Endothelial cell of umbilical vein (primary cell): ENCODE results near the gene ZNF232. TPM values are rescaled to one million over a fixed set of nuclear protein-coding genes. Genes with fewer than 3 reads are reported as not detected.

ENCODE experiments used
- BruUV-seq: library from RNA; stranded (reverse); fragments of 400-500 nt; replicated peaks from 2 replicates; lab custom pipeline; 2021; lab: Mats Ljungman, UMichigan
- CTCF ChIA-PET: fragments of 300-600, 350-600 bp; sonication (Branson Sonifier 250); formaldehyde crosslinking; loops from one replicate; lab custom pipeline; 2021; ENCODE audit warnings: antibody characterized with exemption, inconsistent platforms; lab: Charles Lee
- POLR2A ChIA-PET: fragments of 300-600, 350-600 bp; sonication (Branson Sonifier 250); formaldehyde crosslinking; loops from one replicate; lab custom pipeline; 2021; ENCODE audit warnings: antibody characterized with exemption, inconsistent platforms; lab: Charles Lee
- DNase-seq: peaks from one replicate; pipeline ENCODE4 v3.0.0-alpha.2; 2011; ENCODE audit warnings: low read depth, low spot score
- FAIRE-seq: peaks from 2 replicates; lab custom pipeline; 2011; peaks lifted over from hg19 to GRCh38; lab: Jason Lieb, UNC
- H2AFZ ChIP-seq: 2 replicates; pipeline ENCODE4 v1.6.0; 2012; ENCODE audit warnings: low read depth, low read length, control low read depth, inconsistent platforms
- H3K27ac ChIP-seq: 2 replicates; pipeline ENCODE4 v1.5.1; 2011; ENCODE audit warnings: low read depth, mild to moderate bottlenecking, control low read depth, low read length, moderate library complexity; ENCODE audit not compliant: insufficient read depth
- H3K27me3 ChIP-seq, 2 experiments: 2 replicates each; pipeline versions ENCODE4 v1.6.0 to v1.6.1; 2011; ENCODE audit warnings: low read length in 2 of 2, mixed read lengths in 1 of 2; ENCODE audit not compliant: control insufficient read depth in 2 of 2, insufficient read depth in 2 of 2
- H3K36me3 ChIP-seq, 2 experiments: 2 replicates in 1 of 2; 3 replicates in 1 of 2; pipeline ENCODE4 v1.5.1; 2011; ENCODE audit warnings: low read length in 2 of 2, mild to moderate bottlenecking in 1 of 2, moderate library complexity in 1 of 2; ENCODE audit not compliant: control insufficient read depth in 2 of 2, insufficient read depth in 2 of 2; ENCODE audit errors: extremely low read depth in 1 of 2
- H3K4me1 ChIP-seq: 3 replicates; pipeline ENCODE4 v1.5.1; 2011; ENCODE audit warnings: mild to moderate bottlenecking, low read length; ENCODE audit not compliant: control insufficient read depth, insufficient read depth; ENCODE audit errors: extremely low read depth
- H3K4me2 ChIP-seq: 2 replicates; pipeline ENCODE4 v1.6.1; 2011; ENCODE audit warnings: low read length, control low read depth, mixed read lengths; ENCODE audit not compliant: insufficient read depth
- H3K4me3 ChIP-seq, 3 experiments: fragments of 200-600 bp in 1 of 3; sonication (generic), shearing (Covaris generic) in 1 of 3; replicated peaks in 1 of 3; 2 replicates each; pipeline ENCODE4 v1.5.1; 2011 to 2016; ENCODE audit warnings: control low read depth in 3 of 3, low read length in 3 of 3, mild to moderate bottlenecking in 2 of 3, inconsistent platforms in 1 of 3, low read depth in 1 of 3, moderate library complexity in 1 of 3; ENCODE audit not compliant: insufficient read depth in 1 of 3
- H3K79me2 ChIP-seq: 2 replicates; pipeline ENCODE4 v1.6.0; 2012; ENCODE audit warnings: low read length, inconsistent platforms; ENCODE audit not compliant: control insufficient read depth, insufficient read depth
- H3K9ac ChIP-seq: replicated peaks from 2 replicates; pipeline ENCODE3; 2011; ENCODE audit warnings: low read length, control low read depth; ENCODE audit not compliant: insufficient read depth; ENCODE audit errors: extremely low read depth
- H3K9me1 ChIP-seq: replicated peaks from 3 replicates; pipeline ENCODE4 v1.6.0; 2011; ENCODE audit warnings: mild to moderate bottlenecking, low read length; ENCODE audit not compliant: control insufficient read depth, insufficient read depth; ENCODE audit errors: extremely low read depth
- H3K9me3 ChIP-seq: replicated peaks from 2 replicates; pipeline ENCODE4 v1.5.1; 2012; ENCODE audit warnings: low read length, inconsistent platforms; ENCODE audit not compliant: control insufficient read depth, insufficient read depth
- H4K20me1 ChIP-seq: replicated peaks from 2 replicates; pipeline ENCODE3; 2011; ENCODE audit warnings: mild to moderate bottlenecking, low read length; ENCODE audit not compliant: control insufficient read depth, insufficient read depth; ENCODE audit errors: extremely low read depth
- CTCF ChIP-seq, 2 donors: IDR thresholded peaks; 1 replicate in 1 of 2; 2 replicates in 1 of 2; pipeline ENCODE4 v1.5.1; 2011; ENCODE audit warnings: low read length in 2 of 2, mild to moderate bottlenecking in 2 of 2, moderate library complexity in 2 of 2, control low read depth in 1 of 2, inconsistent platforms in 1 of 2, low read depth in 1 of 2; ENCODE audit not compliant: insufficient read depth in 1 of 2; ENCODE audit errors: extremely low read depth in 1 of 2
- EZH2 ChIP-seq: IDR thresholded peaks from 2 replicates; pipeline ENCODE4 v1.6.1; 2012; ENCODE audit warnings: borderline replicate concordance, low read depth, mild to moderate bottlenecking, moderate library complexity, low read length, inconsistent platforms; ENCODE audit not compliant: severe bottlenecking
- FOS ChIP-seq: IDR thresholded peaks from 2 replicates; pipeline ENCODE4 v1.6.1; 2011; ENCODE audit warnings: mild to moderate bottlenecking, low read length, moderate library complexity, borderline replicate concordance; ENCODE audit not compliant: insufficient read depth
- GATA2 ChIP-seq: IDR thresholded peaks from 2 replicates; pipeline ENCODE4 v1.7.0; 2011; ENCODE audit warnings: low read depth, mild to moderate bottlenecking, moderate library complexity, mixed read lengths, low read length; ENCODE audit not compliant: insufficient read length, insufficient read depth
- JUN ChIP-seq: IDR thresholded peaks from 2 replicates; pipeline ENCODE4 v1.6.1; 2011; ENCODE audit warnings: borderline replicate concordance, low read depth; ENCODE audit not compliant: insufficient read length, insufficient read depth
- MAX ChIP-seq: IDR thresholded peaks from 2 replicates; pipeline ENCODE4 v1.6.1; 2011; ENCODE audit not compliant: insufficient read depth, insufficient read length
- MYC ChIP-seq: IDR thresholded peaks from one replicate; pipeline ENCODE4 v1.6.1; 2011; ENCODE audit warnings: mild to moderate bottlenecking, low read depth, low read length
- POLR2A ChIP-seq: IDR thresholded peaks from 2 replicates; pipeline ENCODE4 v1.6.1; 2012; ENCODE audit warnings: low read depth, mild to moderate bottlenecking, control low read depth, low read length
- POLR2AphosphoS5 ChIP-seq: IDR thresholded peaks from 2 replicates; pipeline ENCODE4 v1.6.1; 2012; ENCODE audit warnings: low read depth, mild to moderate bottlenecking, control low read depth, low read length, moderate library complexity; ENCODE audit not compliant: insufficient read depth
- dilution Hi-C: fragments of 300-500 bp; cut with MboI; formaldehyde crosslinking; loops from one replicate; pipeline ENCODE4 v1.15.0; 2019; ENCODE audit warnings: low sequenced_read_pairs; ENCODE audit not compliant: extremely low pct_ligation_motif_present
- intact Hi-C: fragments of 100-400 bp; cut with micrococcal nuclease; formaldehyde crosslinking; loops from one replicate; pipeline ENCODE4 v1.10.0; 2022
- polyA plus RNA-seq, 4 experiments: library from polyadenylated mRNA; depleted of rRNA in 3 of 4; stranded (reverse) in 3 of 4; unstranded in 1 of 4; fragments of >200 nt; gene quantifications; 2 replicates each; pipeline versions ENCODE4 v1.2.1 to v1.2.3, GENCODE V29; 2011 to 2012; ENCODE audit warnings: missing spikeins in 1 of 4
- total RNA-seq: library from RNA; stranded (reverse); gene quantifications from 2 replicates; pipeline ENCODE4 v1.2.3, GENCODE V29; 2021

The ZNF232 gene
- total and polyA plus RNA-seq, 2 donors (not counting 3 experiments of a cell fraction or from before 2014, with no cell fraction given): 3.1 to 9.9 TPM

- no peaks in the 10 kb centered on the region for H3K79me2 ChIP-seq
- TF ChIP-seq MYC (no peak), CTCF (IDR thresholded peaks at IDR 0.05; ENCODE audit: extremely low read depth in 1 of 2, insufficient read depth in 1 of 2, low read depth in 1 of 2, low read length in 2 of 2) (no peak), GATA2 (no peak), EZH2 (no peak), POLR2AphosphoS5 (no peak), POLR2A (no peak), FOS (no peak), JUN (no peak), MAX (no peak)
- H3K9me1 ChIP-seq: no peaks in the 10 kb centered on the region
- FAIRE-seq (no peak), DNase-seq (no peak)
- H2AFZ ChIP-seq: no peak overlapping the region
- H3K27me3 ChIP-seq: peaks cover 34 to 42% of the 10 kb centered on the region in 2 experiments
- H3K4me3 ChIP-seq: no peak overlapping the region
- ChIA-PET CTCF (no interaction called here), POLR2A (no interaction called here)
- no peaks in the 10 kb centered on the region for H4K20me1 ChIP-seq
- no peak overlapping the region for H3K4me2 ChIP-seq
- H3K27ac ChIP-seq: no peak overlapping the region
- H3K9me3 ChIP-seq: no peaks in the 10 kb centered on the region
- no peaks in the 10 kb centered on the region for H3K4me1 ChIP-seq
- no peaks in the 10 kb centered on the region for H3K36me3 ChIP-seq
- no peak overlapping the region for H3K9ac ChIP-seq
- no TSS peak for BruUV-seq
- dilution Hi-C loops (no loop called here), intact Hi-C loops (no loop called here)
Measured at GRCh38 chr17:5118219-5118618, 6.5 kb upstream of the ZNF232 start.
